Activated CD8-positive, alpha-beta T cell treated with anti-CD3 and anti-CD28 coated beads for 36 hours (primary cell): Measurements from ENCODE around the gene NALCN. TPM values are rescaled to one million over a fixed set of nuclear protein-coding genes. Genes with fewer than 3 reads are reported as not detected.

Experiments used
- ATAC-seq: fragments of 200-7000 bp; cut with Tn5 transposase; one replicate; pipeline ENCODE4 v1.10.0; 2021; ENCODE audit warnings: mild to moderate bottlenecking, moderate library complexity
- CTCF ChIA-PET: fragments of 350-600 bp; sonication (Branson Sonifier 250); formaldehyde crosslinking; loops from one replicate; lab custom pipeline; 2021; ENCODE audit warnings: antibody characterized with exemption; lab: Charles Lee
- POLR2A ChIA-PET: fragments of 350-600 bp; sonication (Branson Sonifier 250); formaldehyde crosslinking; loops from one replicate; lab custom pipeline; 2021; ENCODE audit warnings: antibody characterized with exemption; lab: Charles Lee
- DNase-seq: peaks from one replicate; pipeline ENCODE4 v3.0.0-alpha.2; 2020
- H3K27ac Mint-ChIP-seq: one replicate; pipeline ENCODE4 v1.8.0; 2021; ENCODE audit warnings: mild to moderate bottlenecking, mixed read lengths
- H3K27me3 Mint-ChIP-seq: one replicate; pipeline ENCODE4 v1.8.0; 2021; ENCODE audit warnings: mixed read lengths
- H3K36me3 Mint-ChIP-seq: one replicate; pipeline ENCODE4 v1.8.0; 2021; ENCODE audit warnings: low read depth, mixed read lengths
- H3K4me1 Mint-ChIP-seq: one replicate; pipeline ENCODE4 v1.8.0; 2021; ENCODE audit warnings: low read depth, mixed read lengths
- H3K4me3 Mint-ChIP-seq: one replicate; pipeline ENCODE4 v1.8.0; 2021; ENCODE audit warnings: mild to moderate bottlenecking, moderate library complexity, mixed read lengths
- H3K9me3 Mint-ChIP-seq: one replicate; pipeline ENCODE4 v1.8.0; 2021; ENCODE audit warnings: mixed read lengths
- CTCF ChIP-seq: fragments of 200-600 bp; IDR thresholded peaks from one replicate; pipeline ENCODE4 v1.8.0; 2022; ENCODE audit warnings: antibody characterized with exemption, mild to moderate bottlenecking
- intact Hi-C: fragments of 100-400 bp; cut with micrococcal nuclease; formaldehyde crosslinking; loops from one replicate; pipeline ENCODE4 v1.10.0; 2022
- total RNA-seq, 2 experiments: library from RNA; stranded (reverse); gene quantifications; one replicate each; pipeline ENCODE4 v1.2.3, GENCODE V29; 2021

Gene NALCN
- total RNA-seq, 2 experiments from 2014 or later: not detected

DNA sequence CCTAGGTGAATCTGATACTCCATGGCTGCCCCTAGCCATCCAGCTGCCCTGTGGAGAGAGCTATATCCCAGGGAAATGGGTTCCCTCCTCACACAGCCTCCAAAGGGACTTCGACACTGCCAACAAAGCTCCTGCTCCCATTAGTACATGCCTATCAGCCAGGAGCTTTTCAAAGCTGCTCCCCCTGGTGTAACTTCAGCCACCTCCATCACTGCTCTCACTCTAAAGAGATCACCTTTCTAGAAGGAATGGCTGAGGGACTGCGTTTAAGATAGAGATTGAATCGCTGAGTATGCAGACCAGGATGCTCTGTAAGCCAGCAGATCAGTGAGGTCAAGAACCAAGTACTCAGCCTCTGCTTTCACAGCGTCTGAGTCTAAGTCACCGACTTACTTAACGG is 213.7 kb downstream of the NALCN start:
- intact Hi-C loops: no loop called here
- ChIA-PET POLR2A (no interaction called here), CTCF (no interaction called here)
- Mint-ChIP-seq H3K27me3 (peaks cover 2% of the 10 kb centered on the region), H3K27ac (no peak overlapping the region), H3K4me3 (no peak overlapping the region), H3K9me3 (no peaks in the 10 kb centered on the region), H3K36me3 (no peaks in the 10 kb centered on the region), H3K4me1 (no peaks in the 10 kb centered on the region)
- ATAC-seq (no peak), DNase-seq (no peak)
- no peak for TF ChIP-seq CTCF

DNA sequence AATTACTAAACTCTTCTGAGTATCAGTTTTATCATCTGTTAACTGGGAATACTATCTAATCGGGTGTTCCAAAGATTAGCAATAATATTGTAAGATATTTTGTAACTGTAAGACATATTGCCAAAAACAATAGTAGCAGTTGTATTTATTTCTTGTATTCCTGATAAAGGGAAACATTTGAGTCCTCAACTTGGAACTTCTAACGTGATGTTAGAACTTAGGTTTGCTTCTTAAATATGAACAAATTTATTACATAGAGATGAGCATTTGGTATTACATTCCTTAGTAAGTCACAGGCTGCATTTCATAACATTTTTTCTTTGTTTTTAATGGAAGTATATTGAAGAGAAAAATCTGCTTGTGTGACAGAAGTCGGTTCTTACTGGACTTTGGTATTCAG is 225.3 kb downstream of the NALCN start:
- POLR2A ChIA-PET: no interaction called here
- Mint-ChIP-seq H3K27ac (no peak overlapping the region), H3K27me3 (peaks cover 5% of the 10 kb centered on the region), H3K4me1 (no peaks in the 10 kb centered on the region), H3K4me3 (no peak overlapping the region), H3K9me3 (no peaks in the 10 kb centered on the region), H3K36me3 (no peaks in the 10 kb centered on the region)
- no peak for ATAC-seq
- CTCF ChIA-PET: no interaction called here
- DNase-seq: no peak
- no peak for TF ChIP-seq CTCF
- intact Hi-C loops: no loop called here

DNA sequence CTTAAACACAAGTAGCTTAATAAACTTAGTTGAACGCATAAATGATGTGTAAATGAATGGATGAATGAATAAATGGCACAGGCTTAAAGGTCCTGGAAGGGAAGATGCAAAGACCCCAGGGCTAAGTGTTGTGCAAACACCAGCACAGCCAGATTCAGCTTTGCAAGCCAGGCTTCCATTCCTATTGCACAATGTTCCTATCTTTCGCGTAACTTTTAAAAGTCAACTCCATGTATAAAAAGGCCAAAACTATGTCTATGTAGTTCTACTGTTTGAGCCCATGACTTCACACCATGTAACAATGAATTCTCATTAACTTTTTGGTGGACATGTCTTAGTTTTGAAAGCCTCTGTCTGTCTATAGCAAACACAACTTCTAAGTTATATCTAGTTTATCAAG is 226.0 kb downstream of the NALCN start:
- ATAC-seq (no peak), DNase-seq (no peak)
- intact Hi-C loops: no loop called here
- Mint-ChIP-seq H3K27ac (no peak overlapping the region), H3K9me3 (no peaks in the 10 kb centered on the region), H3K4me3 (no peak overlapping the region), H3K4me1 (no peaks in the 10 kb centered on the region), H3K27me3 (no peaks in the 10 kb centered on the region), H3K36me3 (no peaks in the 10 kb centered on the region)
- no peak for TF ChIP-seq CTCF
- ChIA-PET CTCF (no interaction called here), POLR2A (interaction anchor here (0.8 kb wide), 1 partner anchor 13 kb away, joined by 3 read pairs; no protein-coding TSS in a partner anchor)

GRCh38 chr13:101185606-101186005 is 230.7 kb downstream of the NALCN start:
- DNase-seq (no peak), ATAC-seq (no peak)
- no peak overlapping the region for H3K27ac Mint-ChIP-seq
- no peak for TF ChIP-seq CTCF
- H3K27me3 Mint-ChIP-seq: peaks cover 2% of the 10 kb centered on the region
- H3K36me3 Mint-ChIP-seq: no peaks in the 10 kb centered on the region
- H3K4me1 Mint-ChIP-seq: no peaks in the 10 kb centered on the region
- CTCF ChIA-PET: no interaction called here
- POLR2A ChIA-PET: no interaction called here
- intact Hi-C loops: no loop called here
- no peak overlapping the region for H3K4me3 Mint-ChIP-seq
- H3K9me3 Mint-ChIP-seq: no peaks in the 10 kb centered on the region

GRCh38 chr13:101181076-101181685 is 235.1 kb downstream of the NALCN start:
- DNase-seq (no peak), ATAC-seq (no peak)
- TF ChIP-seq CTCF: no peak
- no peaks in the 10 kb centered on the region for H3K4me1 Mint-ChIP-seq
- no peaks in the 10 kb centered on the region for H3K36me3 Mint-ChIP-seq
- peaks cover 4% of the 10 kb centered on the region for H3K27me3 Mint-ChIP-seq
- no peak overlapping the region for H3K4me3 Mint-ChIP-seq
- intact Hi-C loops: no loop called here
- no peak overlapping the region for H3K27ac Mint-ChIP-seq
- ChIA-PET POLR2A (no interaction called here), CTCF (no interaction called here)
- no peaks in the 10 kb centered on the region for H3K9me3 Mint-ChIP-seq
